Inferior parietal cortex (tissue), 1 donor: ENCODE measurements around the gene BHLHE23.
A peak's percentile ranks its signal among the peaks of the same experiment; 100 is the strongest.

Experiments used
- DNase-seq: peaks from one replicate; pipeline ENCODE4 v3.0.0-alpha.2; 2016; ENCODE audit errors: extremely low spot score

The BHLHE23 gene

DNA sequence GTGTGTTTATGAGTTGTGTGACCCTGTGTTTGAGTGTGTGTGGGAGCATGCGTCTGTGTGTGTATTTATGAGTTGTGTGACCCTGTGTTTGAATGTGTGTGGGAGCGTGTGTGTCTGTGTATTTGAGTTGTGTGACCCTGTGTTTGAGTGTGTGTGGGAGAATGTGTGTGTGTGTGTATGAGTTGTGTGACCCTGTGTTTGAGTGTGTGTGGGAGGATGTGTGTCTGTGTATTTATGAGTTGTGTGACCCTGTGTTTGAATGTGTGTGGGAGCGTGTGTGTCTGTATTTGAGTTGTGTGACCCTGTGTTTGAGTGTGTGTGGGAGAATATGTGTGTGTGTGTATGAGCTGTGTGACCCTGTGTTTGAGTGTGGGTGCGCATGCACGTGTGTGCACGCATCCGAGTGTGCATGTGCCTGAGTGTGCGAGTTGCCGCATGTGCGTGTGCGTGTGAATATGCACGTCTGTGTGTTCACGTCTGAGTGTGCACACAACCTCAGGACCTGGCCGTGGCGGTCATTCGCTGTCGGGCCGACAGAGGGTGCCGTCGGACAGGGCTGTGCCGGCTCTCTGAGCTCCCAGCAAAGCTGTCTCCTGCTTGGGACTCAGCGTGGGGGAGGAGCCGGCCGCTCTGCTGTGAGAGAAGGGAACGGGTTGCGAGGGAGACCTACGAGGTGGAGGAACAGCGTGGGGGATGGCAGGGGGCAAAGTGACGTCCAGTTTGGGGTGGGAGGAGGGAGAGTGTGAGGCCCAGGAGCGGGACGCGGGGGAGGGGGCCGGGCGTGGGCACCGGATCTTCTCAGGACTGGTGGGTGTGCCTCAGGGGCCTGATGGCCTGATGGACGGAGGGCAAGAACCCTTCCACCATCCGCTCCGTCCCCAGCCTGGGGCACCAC lies 34.6 kb downstream of the BHLHE23 start:
- peak; percentile 74 for DNase-seq

DNA sequence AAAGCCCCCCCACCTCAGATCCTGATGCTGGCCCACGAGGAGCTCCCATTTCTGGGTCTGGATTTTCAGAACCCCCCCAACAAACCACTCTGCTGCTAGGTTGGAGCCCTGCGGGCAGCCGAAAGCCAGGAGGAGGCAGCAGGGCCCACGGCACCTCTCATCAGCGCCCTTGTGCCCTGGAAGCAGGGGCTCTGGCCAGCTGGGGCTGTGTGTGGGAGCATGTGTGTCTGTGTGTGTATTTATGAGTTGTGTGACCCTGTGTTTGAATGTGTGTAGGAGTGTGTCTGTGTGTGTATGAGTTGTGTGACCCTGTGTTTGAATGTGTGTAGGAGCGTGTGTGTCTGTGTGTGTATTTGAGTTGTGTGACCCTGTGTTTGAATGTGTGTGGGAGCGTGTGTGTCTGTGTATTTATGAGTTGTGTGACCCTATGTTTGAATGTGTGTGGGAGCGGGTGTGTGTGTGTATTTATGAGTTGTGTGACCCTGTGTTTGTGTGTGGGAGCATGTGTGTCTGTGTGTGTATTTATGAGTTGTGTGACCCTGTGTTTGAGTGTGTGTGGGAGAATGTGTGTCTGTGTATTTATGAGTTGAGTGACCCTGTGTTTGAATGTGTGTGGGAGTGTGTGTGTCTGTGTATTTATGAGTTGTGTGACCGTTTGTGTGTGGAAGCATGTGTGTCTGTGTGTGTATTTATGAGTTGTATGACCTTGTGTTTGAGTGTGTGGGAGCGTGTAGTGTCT lies 35.4 kb downstream of the BHLHE23 start:
- no peak for DNase-seq

- DNase-seq, result no peak
Measured at GRCh38 chr20:62970307-62971210, 36.2 kb downstream of the BHLHE23 start.

- DNase-seq, result no peak
Measured at GRCh38 chr20:62969939-62970306, 36.8 kb downstream of the BHLHE23 start.

DNA sequence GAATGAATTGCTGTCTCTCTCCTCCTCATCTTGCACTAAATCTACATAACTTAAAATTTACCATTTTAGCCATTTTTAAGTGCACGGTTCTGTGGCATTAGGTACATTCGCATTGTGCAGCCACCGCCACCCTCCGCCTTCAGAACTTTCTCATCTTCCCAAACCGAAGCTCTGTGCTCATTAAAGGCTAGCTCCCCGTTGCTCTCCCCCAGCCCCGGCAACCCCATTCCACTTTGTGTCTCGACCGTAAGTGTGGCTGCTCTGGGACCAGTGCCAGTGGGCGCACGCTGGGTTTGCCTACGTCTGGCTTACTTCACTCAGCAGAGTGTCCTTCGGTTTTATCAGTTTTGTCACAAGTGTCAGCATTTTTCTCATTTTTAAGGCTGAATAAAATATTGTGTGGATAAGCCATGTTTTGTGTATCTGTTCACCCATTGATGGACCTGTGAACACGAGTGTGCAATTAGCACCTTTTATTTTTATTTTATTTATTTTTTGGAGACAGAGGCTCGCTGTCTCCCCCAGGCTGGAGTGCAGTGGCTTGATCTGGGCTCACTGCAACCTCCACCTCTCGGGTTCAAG lies 37.5 kb downstream of the BHLHE23 start:
- DNase-seq, result no peak

DNA sequence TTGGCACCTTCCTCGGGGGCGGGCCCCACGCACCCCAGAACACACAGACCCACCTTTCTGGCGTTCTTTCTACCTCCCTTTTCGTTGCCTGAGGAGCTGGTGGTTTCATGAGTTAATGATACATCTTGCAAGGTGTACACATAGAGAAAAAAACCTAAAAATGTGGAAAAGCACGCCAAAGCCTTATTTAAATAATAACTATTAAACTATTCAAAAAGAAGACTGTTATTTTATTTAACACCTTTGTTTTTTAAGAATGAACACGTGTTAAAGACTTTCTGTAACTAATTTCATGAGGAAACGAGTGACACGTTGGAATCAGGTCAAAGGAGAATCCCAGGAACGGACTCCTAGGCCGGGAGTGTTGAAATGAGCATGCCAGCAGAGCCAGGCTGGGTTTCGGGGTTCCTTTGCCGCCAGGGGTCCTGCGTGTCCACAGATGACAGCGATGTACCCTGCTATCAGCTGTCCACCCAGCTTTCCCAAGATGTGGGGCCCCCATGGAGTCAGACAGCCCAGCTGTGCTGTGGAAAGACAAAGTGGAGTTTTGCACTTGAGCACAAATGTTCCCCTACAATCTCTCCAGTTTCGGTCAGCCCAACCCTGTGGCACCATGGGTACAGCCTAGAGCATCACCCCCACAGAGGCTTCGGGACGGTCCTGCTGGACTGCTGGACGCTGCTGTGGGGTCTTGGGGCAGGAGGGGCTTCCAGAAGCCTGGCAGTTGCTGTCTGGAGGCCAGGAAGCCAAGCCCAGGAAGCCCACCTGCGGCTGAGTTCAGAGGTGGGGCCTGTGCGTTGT lies 38.2 kb downstream of the BHLHE23 start:
- DNase-seq, result no peak

- DNase-seq, result no peak
Measured at GRCh38 chr20:62967628-62968351, 39.0 kb downstream of the BHLHE23 start.

DNA sequence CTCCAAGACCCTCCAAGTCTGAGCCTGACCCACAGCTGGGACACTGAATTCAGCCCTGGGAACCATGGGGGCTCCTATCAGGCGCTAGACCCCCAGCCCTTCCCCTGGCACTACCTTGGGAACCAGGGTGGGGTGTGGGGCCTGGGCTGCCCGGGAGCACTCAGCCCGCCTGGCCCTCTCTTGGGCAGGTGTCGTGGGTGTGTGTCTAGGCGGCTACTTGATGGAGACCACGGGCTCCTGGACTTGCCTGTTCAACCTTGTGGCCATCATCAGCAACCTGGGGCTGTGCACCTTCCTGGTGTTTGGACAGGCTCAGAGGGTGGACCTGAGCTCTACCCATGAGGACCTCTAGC lies 39.6 kb downstream of the BHLHE23 start:
- no peak for DNase-seq

GRCh38 chr20:62966212-62967148 lies 40.3 kb downstream of the BHLHE23 start:
- no peak for DNase-seq

DNA sequence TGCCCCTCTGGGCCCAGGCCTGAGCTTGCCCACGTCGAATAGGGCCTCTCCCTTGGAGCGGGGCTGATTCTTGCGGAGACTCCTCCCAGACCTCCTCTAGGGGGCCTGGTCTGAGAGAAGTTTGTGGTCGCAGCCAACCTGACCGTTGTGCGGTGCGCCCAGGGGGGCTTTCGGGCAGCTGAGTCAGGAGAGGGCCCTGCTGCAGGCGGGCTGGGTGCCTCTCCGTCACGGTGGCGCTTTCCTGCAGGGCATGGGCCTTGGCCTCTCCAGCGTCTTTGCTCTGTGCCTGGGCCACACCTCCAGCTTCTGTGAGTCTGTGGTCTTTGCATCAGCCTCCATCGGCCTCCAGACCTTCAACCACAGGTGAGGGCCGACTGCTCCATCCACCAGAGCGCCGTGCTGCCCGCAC lies 41.4 kb downstream of the BHLHE23 start:
- DNase-seq, result no peak

DNA sequence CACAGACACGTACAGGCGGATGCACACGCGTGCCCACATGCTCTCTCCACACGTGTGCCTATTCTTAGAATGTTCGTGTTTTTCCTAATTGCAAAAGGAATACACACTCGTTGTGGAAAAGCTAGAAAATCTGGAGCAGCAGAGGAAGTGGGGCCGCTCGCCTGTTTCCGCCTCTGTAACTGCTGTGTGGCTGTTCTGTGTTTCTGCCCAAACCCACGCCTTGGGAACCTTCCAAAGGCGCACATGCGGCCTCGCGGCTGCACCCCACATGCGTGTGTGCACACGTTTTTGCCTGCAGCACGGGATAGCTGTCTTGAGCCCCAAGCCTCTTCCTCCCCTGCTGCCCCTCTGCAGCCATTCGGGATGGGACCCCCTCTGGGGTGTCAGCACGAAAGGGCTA lies 42.1 kb downstream of the BHLHE23 start:
- peak; percentile 29 for DNase-seq

GRCh38 chr20:62963614-62964397 lies 43.0 kb downstream of the BHLHE23 start:
- no peak for DNase-seq

GRCh38 chr20:62962891-62963613 lies 43.7 kb downstream of the BHLHE23 start:
- DNase-seq, result no peak

- no peak for DNase-seq
Measured at GRCh38 chr20:62962221-62962879, 44.4 kb downstream of the BHLHE23 start.

- DNase-seq, result no peak
Measured at GRCh38 chr20:62961799-62962198, 45.0 kb downstream of the BHLHE23 start.

DNA sequence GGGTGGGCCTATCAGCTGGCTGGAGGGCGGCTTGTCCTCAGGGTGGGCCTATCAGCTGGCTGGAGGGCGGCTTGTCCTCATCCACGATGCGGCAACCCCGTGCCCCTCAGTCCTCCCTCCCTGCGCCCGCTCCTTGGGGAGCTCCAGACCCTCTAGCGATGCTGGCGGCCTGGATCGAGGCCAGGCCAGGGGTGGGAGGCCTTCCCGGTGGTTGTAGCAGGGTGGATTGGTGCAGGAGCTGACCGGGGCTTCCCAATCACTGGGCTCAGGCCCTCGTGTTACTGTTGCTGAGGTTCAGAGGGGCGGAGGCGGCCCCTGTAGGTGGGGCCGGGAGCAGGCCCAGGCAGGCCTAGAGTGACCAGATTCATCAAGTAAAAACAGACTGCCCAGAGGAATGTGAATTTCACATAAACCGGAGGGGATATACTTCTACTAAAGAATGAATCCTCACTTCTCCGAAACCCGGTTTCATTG lies 45.4 kb downstream of the BHLHE23 start:
- DNase-seq, result no peak
